Measurements from ENCODE around the gene TMX4.

The TMX4 gene

GRCh38 chr20:8005575-8006366 lies 13.8 kb downstream of the TMX4 start:
- TF ChIP-seq CTCF (conservative IDR thresholded peaks at IDR 0.05; ENCODE audit: low read depth): no peak
- H3K27ac ChIP-seq: no peak overlapping the region
- DNase-seq (ENCODE audit: low spot score): no peak
- ChIA-PET POLR2A (ENCODE audit: low non-redundant PET) (no interaction called here), CTCF (no interaction called here)

GRCh38 chr20:8005033-8005432 lies 14.5 kb downstream of the TMX4 start:
- no peak overlapping the region for H3K27ac ChIP-seq
- ChIA-PET CTCF (interaction anchor here (0.6 kb wide), 2 partner anchors 15 to 913 kb away, joined by 3 to 4 read pairs; no protein-coding TSS in a partner anchor), POLR2A (ENCODE audit: low non-redundant PET) (no interaction called here)
- no peak for TF ChIP-seq CTCF (conservative IDR thresholded peaks at IDR 0.05; ENCODE audit: low read depth)
- DNase-seq (ENCODE audit: low spot score): no peak

- ChIA-PET POLR2A (ENCODE audit: low non-redundant PET) (no interaction called here), CTCF (interaction anchor here (1.2 kb wide), 1 partner anchor 18 kb away, joined by 3 read pairs; the partner anchor contains the start of gene TMX4)
- no peak for DNase-seq (ENCODE audit: low spot score)
- TF ChIP-seq CTCF (conservative IDR thresholded peaks at IDR 0.05; ENCODE audit: low read depth): no peak
- H3K27ac ChIP-seq: no peak overlapping the region
These were observed 17.5 kb downstream of the TMX4 start for GRCh38 chr20:8002056-8002455.

DNA sequence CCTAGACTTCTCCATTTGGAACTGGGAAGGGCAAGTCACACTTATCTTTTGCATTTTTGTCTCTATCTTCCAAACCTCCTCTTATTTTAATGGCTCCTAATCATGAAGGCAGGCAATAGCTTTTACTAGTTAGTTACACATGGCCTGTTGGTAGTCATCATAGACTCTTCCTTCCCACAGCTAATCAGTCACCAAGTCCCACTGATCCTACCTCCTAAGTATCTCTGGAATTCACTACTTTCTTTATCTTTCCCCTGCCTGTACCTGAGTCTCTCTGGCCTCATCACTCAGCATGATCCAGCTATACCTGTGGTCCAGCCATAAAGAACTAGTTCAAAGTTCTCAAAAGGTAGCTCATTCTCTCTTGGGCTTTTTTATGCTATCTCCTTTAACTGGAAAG lies 18.8 kb downstream of the TMX4 start:
- ChIA-PET POLR2A (ENCODE audit: low non-redundant PET) (no interaction called here), CTCF (interaction anchor here (1.2 kb wide), 1 partner anchor 19 kb away, joined by 3 read pairs; the partner anchor contains the start of gene TMX4)
- DNase-seq (ENCODE audit: low spot score): no peak
- TF ChIP-seq CTCF (conservative IDR thresholded peaks at IDR 0.05; ENCODE audit: low read depth): no peak
- H3K27ac ChIP-seq: no peak overlapping the region

DNA sequence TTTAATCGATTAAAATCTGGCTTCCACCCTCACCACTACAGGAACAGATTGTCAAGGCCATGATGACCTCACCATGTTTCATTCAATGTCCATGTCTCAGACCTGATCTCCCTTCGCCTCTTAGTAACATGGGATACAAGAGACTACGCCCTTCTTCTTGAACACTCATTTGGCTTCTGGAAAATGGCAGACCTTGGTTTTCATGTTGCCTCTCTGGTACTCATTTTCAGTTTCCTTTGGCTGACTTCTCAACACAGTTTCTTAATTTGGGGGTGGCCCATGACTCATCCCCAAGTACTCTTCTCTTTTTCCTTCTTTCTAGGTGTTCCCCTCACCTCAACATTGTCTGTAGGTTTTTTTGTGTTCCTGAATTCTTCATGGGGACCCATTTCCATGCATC lies 22.7 kb downstream of the TMX4 start:
- H3K27ac ChIP-seq: no peak overlapping the region
- TF ChIP-seq CTCF (conservative IDR thresholded peaks at IDR 0.05; ENCODE audit: low read depth): no peak
- DNase-seq (ENCODE audit: low spot score): no peak
- ChIA-PET CTCF (no interaction called here), POLR2A (ENCODE audit: low non-redundant PET) (no interaction called here)

DNA sequence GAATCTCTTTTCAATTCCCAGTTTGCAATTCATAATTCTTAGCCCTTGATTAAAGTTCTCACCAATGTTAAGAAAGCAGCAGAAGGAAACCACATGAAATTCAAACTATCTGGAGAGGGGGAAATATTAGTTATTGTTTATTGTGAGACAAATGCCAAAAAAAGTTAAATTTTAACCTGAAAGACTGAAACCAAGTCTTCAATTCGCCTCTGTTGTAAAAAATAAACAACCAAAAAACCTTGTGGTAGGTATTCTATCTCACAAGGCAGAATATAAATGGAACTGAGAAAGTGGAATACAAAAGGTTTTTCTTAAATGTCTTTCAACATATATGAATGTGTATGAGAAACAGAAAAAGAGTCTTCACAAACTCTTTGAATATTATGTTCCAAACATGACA lies 24.8 kb downstream of the TMX4 start:
- ChIA-PET POLR2A (ENCODE audit: low non-redundant PET) (no interaction called here), CTCF (interaction anchor here (0.6 kb wide), 1 partner anchor 934 kb away, joined by 3 read pairs; no protein-coding TSS in a partner anchor)
- no peak for DNase-seq (ENCODE audit: low spot score)
- H3K27ac ChIP-seq: no peak overlapping the region
- TF ChIP-seq CTCF (conservative IDR thresholded peaks at IDR 0.05; ENCODE audit: low read depth): no peak
